ENCODE measurements around the gene LMO7. TPM values are rescaled to one million over a fixed set of nuclear protein-coding genes. Genes with fewer than 3 reads are reported as not detected.

Gene LMO7
- total and polyA plus RNA-seq, 2 of the 13 experiments (the other 11 are each of a cell fraction or from before 2014, with no cell fraction given): 34.0 to 121 TPM

GRCh38 chr13:75739244-75739868 is 103.2 kb downstream of the LMO7 start:
- no peak overlapping the region for H3K4me3 ChIP-seq (replicated peaks in 1 of 3; ENCODE audit: insufficient read depth in 1 of 3, low read depth in 2 of 3, low read length in 3 of 3)
- H3K27me3 ChIP-seq (ENCODE audit: control insufficient read depth in 1 of 2, insufficient read depth in 2 of 2, low read length in 2 of 2): no peaks in the 10 kb centered on the region
- ChIA-PET POLR2A (no interaction called here), CTCF (ENCODE audit: low intra/inter-chr PET ratio, low total read pairs) (no interaction called here)
- in situ Hi-C loops (cut with HindIII; ENCODE audit: extremely low pct_ligation_motif_present, low pct_unique_long_range_greater_than_20kb) (no loop called here), intact Hi-C loops (cut with micrococcal nuclease; ENCODE audit: unreplicated experiment) (no loop called here)
- H3K9ac ChIP-seq (ENCODE audit: insufficient read depth, low read depth, low read length): no peak overlapping the region
- H3K9me3 ChIP-seq (ENCODE audit: low read length): no peaks in the 10 kb centered on the region
- H3K4me1 ChIP-seq (ENCODE audit: insufficient read depth, low read length): peaks cover 15% of the 10 kb centered on the region
- no peaks in the 10 kb centered on the region for H4K20me1 ChIP-seq (ENCODE audit: insufficient read depth, low read length)
- H3K27ac ChIP-seq (ENCODE audit: extremely low read length, insufficient read depth, low read length): no peak overlapping the region
- no peak for TF ChIP-seq ZSCAN21 (CRISPR knock-in tag; IDR thresholded peaks at IDR 0.05; ENCODE audit: borderline replicate concordance)
- TF ChIP-seq KLF9 (CRISPR knock-in tag; IDR thresholded peaks at IDR 0.05; ENCODE audit: low read depth): no peak
- TF ChIP-seq SNRNP70 (IDR thresholded peaks at IDR 0.05; ENCODE audit: low read depth, low read length): no peak
- TF ChIP-seq ZNF3 (CRISPR knock-in tag; IDR thresholded peaks at IDR 0.05): no peak
- TF ChIP-seq WIZ (CRISPR knock-in tag; IDR thresholded peaks at IDR 0.05): no peak
- no peak for TF ChIP-seq MAFK (conservative IDR thresholded peaks at IDR 0.05 in 1 of 2, IDR thresholded peaks at IDR 0.05 in 1 of 2; ENCODE audit: low read length in 2 of 2)
- no peak for TF ChIP-seq ZNF276 (CRISPR knock-in tag; IDR thresholded peaks at IDR 0.05; ENCODE audit: low read depth)
- TF ChIP-seq TBX3 (IDR thresholded peaks at IDR 0.05; ENCODE audit: borderline replicate concordance): no peak
- TF ChIP-seq NKX3-1 (CRISPR knock-in tag; IDR thresholded peaks at IDR 0.05): no peak
- no peak for TF ChIP-seq SYNCRIP (IDR thresholded peaks at IDR 0.05; ENCODE audit: insufficient read depth, low read depth, low read length)
- TF ChIP-seq HINFP (CRISPR knock-in tag; IDR thresholded peaks at IDR 0.05; ENCODE audit: low read depth): no peak
- TF ChIP-seq THAP8 (CRISPR knock-in tag; IDR thresholded peaks at IDR 0.05; ENCODE audit: borderline replicate concordance): no peak
- TF ChIP-seq FOXC1 (CRISPR knock-in tag; IDR thresholded peaks at IDR 0.05; ENCODE audit: borderline replicate concordance): no peak
- no peak for TF ChIP-seq ZNF275 (CRISPR knock-in tag; IDR thresholded peaks at IDR 0.05; ENCODE audit: borderline replicate concordance)
- ATAC-seq (no peak), FAIRE-seq (no peak), DNase-seq (ENCODE audit: low spot score) (no peak)
- no peak overlapping the region for H2AFZ ChIP-seq (ENCODE audit: low read length)
- 92% methylated on average over 2 of the region's 2 CpGs for WGBS (ENCODE audit: low lambda C conversion rate)
- no TSS peak for BruUV-seq (replicated peaks)
- no peak overlapping the region for H3K4me2 ChIP-seq (ENCODE audit: low read depth, low read length)
- H3K36me3 ChIP-seq (replicated peaks in 1 of 2; ENCODE audit: control insufficient read depth in 1 of 2, insufficient read depth in 2 of 2, low read length in 2 of 2): no peaks in the 10 kb centered on the region
- H3K79me2 ChIP-seq (ENCODE audit: insufficient read depth, low read length): no peaks in the 10 kb centered on the region

Data from HepG2 (cell line).